Measurements from ENCODE around the gene TCF12. TPM values are rescaled to one million over a fixed set of nuclear protein-coding genes. Genes with fewer than 3 reads are reported as not detected.

The TCF12 gene
- total and polyA plus RNA-seq, 2 donors (not counting 3 experiments of a cell fraction or from before 2014, with no cell fraction given), result 72.1 to 133 TPM

- peaks cover 7% of the 10 kb centered on the region for H4K20me1 ChIP-seq (replicated peaks; ENCODE audit: control insufficient read depth, extremely low read depth, insufficient read depth, low read length)
- no peak overlapping the region for H2AFZ ChIP-seq (ENCODE audit: low read depth, low read length)
- no peaks in the 10 kb centered on the region for H3K9me1 ChIP-seq (replicated peaks; ENCODE audit: control insufficient read depth, extremely low read depth, insufficient read depth, low read length)
- no peak overlapping the region for H3K27ac ChIP-seq (ENCODE audit: insufficient read depth, low read depth, low read length)
- peaks cover 53% of the 10 kb centered on the region for H3K4me1 ChIP-seq (ENCODE audit: control insufficient read depth, extremely low read depth, insufficient read depth, low read length)
- no peaks in the 10 kb centered on the region for H3K36me3 ChIP-seq (ENCODE audit: control insufficient read depth in 2 of 2, extremely low read depth in 1 of 2, insufficient read depth in 2 of 2, low read length in 2 of 2)
- no peak for FAIRE-seq
- CTCF ChIA-PET, result interaction anchor here (1.8 kb wide), 1 partner anchor 25 kb away, joined by 4 read pairs; no protein-coding TSS in a partner anchor
- peaks cover 82% of the 10 kb centered on the region for H3K79me2 ChIP-seq (ENCODE audit: control insufficient read depth, insufficient read depth, low read length)
- DNase-seq (ENCODE audit: low read depth, low spot score), result no peak
- no peaks in the 10 kb centered on the region for H3K9me3 ChIP-seq (replicated peaks; ENCODE audit: control insufficient read depth, insufficient read depth, low read length)
- no peak overlapping the region for H3K9ac ChIP-seq (replicated peaks; ENCODE audit: extremely low read depth, insufficient read depth, low read length)
- H3K4me3 ChIP-seq (replicated peaks in 1 of 3; ENCODE audit: insufficient read depth in 1 of 3, low read depth in 1 of 3, low read length in 3 of 3), result no peak overlapping the region
- TF ChIP-seq GATA2 (IDR thresholded peaks at IDR 0.05; ENCODE audit: insufficient read depth, insufficient read length, low read depth, low read length) (no peak), POLR2AphosphoS5 (IDR thresholded peaks at IDR 0.05; ENCODE audit: insufficient read depth, low read depth, low read length) (no peak), FOS (IDR thresholded peaks at IDR 0.05; ENCODE audit: borderline replicate concordance, insufficient read depth, low read length) (no peak), EZH2 (IDR thresholded peaks at IDR 0.05; ENCODE audit: borderline replicate concordance, low read depth, low read length, severe bottlenecking) (no peak), MYC (IDR thresholded peaks at IDR 0.05; ENCODE audit: low read depth, low read length) (no peak), POLR2A (IDR thresholded peaks at IDR 0.05; ENCODE audit: low read depth, low read length) (no peak), CTCF (IDR thresholded peaks at IDR 0.05; ENCODE audit: extremely low read depth in 1 of 2, insufficient read depth in 1 of 2, low read depth in 1 of 2, low read length in 2 of 2) (no peak), JUN (IDR thresholded peaks at IDR 0.05; ENCODE audit: borderline replicate concordance, insufficient read depth, insufficient read length, low read depth) (no peak)
- BruUV-seq (replicated peaks), result no TSS peak
- intact Hi-C loops (cut with micrococcal nuclease), result loop anchor here (5.0 kb wide), 1 partner anchor 134 kb away; no protein-coding TSS in a partner anchor
- dilution Hi-C loops (cut with MboI; ENCODE audit: extremely low pct_ligation_motif_present, low sequenced_read_pairs), result no loop called here
- no peak overlapping the region for H3K4me2 ChIP-seq (ENCODE audit: insufficient read depth, low read length)
- no peaks in the 10 kb centered on the region for H3K27me3 ChIP-seq (ENCODE audit: control insufficient read depth in 2 of 2, insufficient read depth in 2 of 2, low read length in 2 of 2)
- POLR2A ChIA-PET, result no interaction called here
Observed at GRCh38 chr15:57056357-57056756, 137.9 kb downstream of the TCF12 start.
